Measurements from ENCODE around the gene AMFR. TPM values are rescaled to one million over a fixed set of nuclear protein-coding genes. Genes with fewer than 3 reads are reported as not detected.

Gene AMFR
- total and polyA plus RNA-seq, 2 of the 8 experiments (the other 6 are each of a cell fraction or from before 2014, with no cell fraction given): 18.6 to 21.7 TPM

- Histone ChIP-seq H2AFZ (ENCODE audit: low read length) (no peak overlapping the region), H2BK5ac (ENCODE audit: low read depth, low read length) (no peak overlapping the region), H2BK120ac (replicated peaks; ENCODE audit: low read depth, low read length) (no peak overlapping the region), H3K4me3 (ENCODE audit: extremely low read depth in 1 of 4, insufficient read depth in 2 of 4, low read depth in 3 of 4, low read length in 4 of 4) (no peak overlapping the region), H3K36me3 (ENCODE audit: control insufficient read depth in 2 of 4, insufficient read depth in 4 of 4, low read length in 3 of 4) (peaks cover 27 to 87% (median 72%) of the 10 kb centered on the region in 4 experiments), H2BK20ac (ENCODE audit: low read length) (no peak overlapping the region), H4K20me1 (replicated peaks in 1 of 2; ENCODE audit: control insufficient read depth in 1 of 2, insufficient read depth in 2 of 2, low read length in 2 of 2) (peaks cover 0 to 4% of the 10 kb centered on the region in 2 experiments), H3K27me3 (replicated peaks in 1 of 4; ENCODE audit: control insufficient read depth in 3 of 4, extremely low read depth in 1 of 4, insufficient read depth in 3 of 4, low read length in 3 of 4) (no peaks in the 10 kb centered on the region), H4K5ac (ENCODE audit: insufficient read length, low read depth, low read length) (no peak overlapping the region), H3K14ac (ENCODE audit: insufficient read length) (no peak overlapping the region), H2AK5ac (ENCODE audit: low read depth, low read length) (no peak overlapping the region), H3K9ac (replicated peaks in 1 of 4; ENCODE audit: extremely low read depth in 1 of 4, low read depth in 3 of 4, low read length in 3 of 4) (no peak overlapping the region), H3K23me2 (ENCODE audit: low read depth, low read length) (no peaks in the 10 kb centered on the region), H3K23ac (ENCODE audit: insufficient read length) (no peak overlapping the region), H3K79me1 (ENCODE audit: low read depth, low read length) (no peaks in the 10 kb centered on the region), H3K18ac (ENCODE audit: extremely low read depth, low read length) (no peak overlapping the region), H3K4ac (replicated peaks; ENCODE audit: insufficient read length, low read depth, low read length) (no peak overlapping the region), H2BK12ac (ENCODE audit: low read depth, low read length) (no peak overlapping the region), H4K91ac (replicated peaks; ENCODE audit: insufficient read length, low read length) (no peak overlapping the region), H3K4me1 (replicated peaks in 1 of 4; ENCODE audit: control insufficient read depth in 3 of 4, insufficient read depth in 4 of 4, low read length in 3 of 4) (no peaks in the 10 kb centered on the region), H3K27ac (ENCODE audit: low read depth, low read length) (no peak overlapping the region), H3K79me2 (ENCODE audit: control insufficient read depth in 1 of 2, insufficient read depth in 2 of 2, low read length in 2 of 2) (no peaks in the 10 kb centered on the region), H3K4me2 (ENCODE audit: insufficient read depth in 1 of 2, low read depth in 2 of 2, low read length in 2 of 2) (no peak overlapping the region), H4K8ac (ENCODE audit: extremely low read depth, insufficient read depth, low read length) (no peak overlapping the region), H3K56ac (replicated peaks; ENCODE audit: insufficient read length, low read depth, low read length) (no peak overlapping the region), H3K9me3 (ENCODE audit: insufficient read depth in 2 of 2, low read depth in 1 of 2, low read length in 1 of 2) (no peaks in the 10 kb centered on the region), H2BK15ac (ENCODE audit: low read length) (no peak overlapping the region)
- FAIRE-seq (no peak), DNase-seq (ENCODE audit: low read depth in 1 of 2, low spot score in 2 of 2) (no peak)
- CTCF ChIA-PET (ENCODE audit: partially characterized antibody): interaction anchor here (0.6 to 1.3 kb wide), 3 partner anchors 21 to 226 kb away, joined by 3 to 4 read pairs (median 3); no protein-coding TSS in a partner anchor
- POLR2A ChIA-PET (ENCODE audit: partially characterized antibody): interaction anchor here (1.5 to 2.2 kb wide), 2 partner anchors 9 kb away, joined by 5 to 9 read pairs; no protein-coding TSS in a partner anchor
- WGBS, 2 experiments (ENCODE audit: extremely low coverage in 1 of 2, insufficient coverage in 1 of 2, insufficient read length in 1 of 2, insufficient replicate concordance in 2 of 2, low coverage in 1 of 2, low lambda C conversion rate in 2 of 2, missing lambda C conversion rate in 1 of 2): 94% methylated on average over 3 of the region's 3 CpGs; no CpG with 5 or more reads in 1 of the 2 experiments
- TF ChIP-seq CEBPB (IDR thresholded peaks at IDR 0.05; ENCODE audit: low read depth, low read length) (no peak), HDAC6 (IDR thresholded peaks at IDR 0.05; ENCODE audit: low read depth, low read length) (no peak), MAFK (IDR thresholded peaks at IDR 0.05; ENCODE audit: low read depth, low read length) (no peak), CTCF (IDR thresholded peaks at IDR 0.05; ENCODE audit: control extremely low read depth in 1 of 3, insufficient read depth in 1 of 3, low read depth in 1 of 3, low read length in 3 of 3) (no peak), RNF2 (IDR thresholded peaks at IDR 0.05; ENCODE audit: borderline replicate concordance, low read depth, low read length, missing control alignments, poor library complexity, severe bottlenecking) (no peak), TEAD4 (IDR thresholded peaks at IDR 0.05; ENCODE audit: low read depth, low read length) (no peak), JUND (IDR thresholded peaks at IDR 0.05; ENCODE audit: low read length) (no peak), TAF7 (optimal IDR thresholded peaks at IDR 0.05; ENCODE audit: borderline replicate concordance, low read depth, low read length) (no peak), JUN (IDR thresholded peaks at IDR 0.05; ENCODE audit: low read depth, low read length) (no peak), CHD1 (IDR thresholded peaks at IDR 0.05; ENCODE audit: low read depth, low read length) (no peak), ZNF274 (IDR thresholded peaks at IDR 0.05; ENCODE audit: borderline replicate concordance, extremely low read depth, low read length) (no peak), EZH2 (IDR thresholded peaks at IDR 0.05; ENCODE audit: low read depth, low read length, severe bottlenecking) (no peak)
These were observed 44.9 kb upstream of the AMFR start for GRCh38 chr16:56470232-56470631.
